ENCODE measurements around the gene AKAP3. TPM values are rescaled to one million over a fixed set of nuclear protein-coding genes. Genes with fewer than 3 reads are reported as not detected.

Gene AKAP3
- total and polyA plus RNA-seq, 2 of the 8 experiments (the other 6 are each of a cell fraction or from before 2014, with no cell fraction given): 0.54 to 1.0 TPM

DNA sequence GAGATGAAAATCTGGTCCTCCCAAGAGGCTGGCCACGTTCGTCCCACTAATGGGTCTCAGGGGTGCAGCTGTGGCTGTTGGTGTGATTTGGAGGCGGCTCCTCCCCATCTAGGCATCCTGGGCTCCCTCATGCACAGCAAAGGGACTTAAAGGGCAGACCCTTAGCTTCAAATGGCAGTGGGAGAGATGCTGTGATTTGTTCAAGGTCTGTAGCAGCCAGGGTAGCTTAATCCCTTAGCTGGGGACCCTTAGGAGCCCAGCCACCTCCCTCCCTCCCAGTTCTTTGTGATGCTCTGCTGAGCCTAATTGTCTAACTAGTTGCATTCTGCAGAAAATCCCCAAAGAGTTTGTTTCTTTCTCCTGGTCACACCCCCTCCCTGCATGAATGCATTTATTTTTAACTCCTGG lies 68.6 kb downstream of the AKAP3 start (continued):
- TF ChIP-seq, protein P1, sequence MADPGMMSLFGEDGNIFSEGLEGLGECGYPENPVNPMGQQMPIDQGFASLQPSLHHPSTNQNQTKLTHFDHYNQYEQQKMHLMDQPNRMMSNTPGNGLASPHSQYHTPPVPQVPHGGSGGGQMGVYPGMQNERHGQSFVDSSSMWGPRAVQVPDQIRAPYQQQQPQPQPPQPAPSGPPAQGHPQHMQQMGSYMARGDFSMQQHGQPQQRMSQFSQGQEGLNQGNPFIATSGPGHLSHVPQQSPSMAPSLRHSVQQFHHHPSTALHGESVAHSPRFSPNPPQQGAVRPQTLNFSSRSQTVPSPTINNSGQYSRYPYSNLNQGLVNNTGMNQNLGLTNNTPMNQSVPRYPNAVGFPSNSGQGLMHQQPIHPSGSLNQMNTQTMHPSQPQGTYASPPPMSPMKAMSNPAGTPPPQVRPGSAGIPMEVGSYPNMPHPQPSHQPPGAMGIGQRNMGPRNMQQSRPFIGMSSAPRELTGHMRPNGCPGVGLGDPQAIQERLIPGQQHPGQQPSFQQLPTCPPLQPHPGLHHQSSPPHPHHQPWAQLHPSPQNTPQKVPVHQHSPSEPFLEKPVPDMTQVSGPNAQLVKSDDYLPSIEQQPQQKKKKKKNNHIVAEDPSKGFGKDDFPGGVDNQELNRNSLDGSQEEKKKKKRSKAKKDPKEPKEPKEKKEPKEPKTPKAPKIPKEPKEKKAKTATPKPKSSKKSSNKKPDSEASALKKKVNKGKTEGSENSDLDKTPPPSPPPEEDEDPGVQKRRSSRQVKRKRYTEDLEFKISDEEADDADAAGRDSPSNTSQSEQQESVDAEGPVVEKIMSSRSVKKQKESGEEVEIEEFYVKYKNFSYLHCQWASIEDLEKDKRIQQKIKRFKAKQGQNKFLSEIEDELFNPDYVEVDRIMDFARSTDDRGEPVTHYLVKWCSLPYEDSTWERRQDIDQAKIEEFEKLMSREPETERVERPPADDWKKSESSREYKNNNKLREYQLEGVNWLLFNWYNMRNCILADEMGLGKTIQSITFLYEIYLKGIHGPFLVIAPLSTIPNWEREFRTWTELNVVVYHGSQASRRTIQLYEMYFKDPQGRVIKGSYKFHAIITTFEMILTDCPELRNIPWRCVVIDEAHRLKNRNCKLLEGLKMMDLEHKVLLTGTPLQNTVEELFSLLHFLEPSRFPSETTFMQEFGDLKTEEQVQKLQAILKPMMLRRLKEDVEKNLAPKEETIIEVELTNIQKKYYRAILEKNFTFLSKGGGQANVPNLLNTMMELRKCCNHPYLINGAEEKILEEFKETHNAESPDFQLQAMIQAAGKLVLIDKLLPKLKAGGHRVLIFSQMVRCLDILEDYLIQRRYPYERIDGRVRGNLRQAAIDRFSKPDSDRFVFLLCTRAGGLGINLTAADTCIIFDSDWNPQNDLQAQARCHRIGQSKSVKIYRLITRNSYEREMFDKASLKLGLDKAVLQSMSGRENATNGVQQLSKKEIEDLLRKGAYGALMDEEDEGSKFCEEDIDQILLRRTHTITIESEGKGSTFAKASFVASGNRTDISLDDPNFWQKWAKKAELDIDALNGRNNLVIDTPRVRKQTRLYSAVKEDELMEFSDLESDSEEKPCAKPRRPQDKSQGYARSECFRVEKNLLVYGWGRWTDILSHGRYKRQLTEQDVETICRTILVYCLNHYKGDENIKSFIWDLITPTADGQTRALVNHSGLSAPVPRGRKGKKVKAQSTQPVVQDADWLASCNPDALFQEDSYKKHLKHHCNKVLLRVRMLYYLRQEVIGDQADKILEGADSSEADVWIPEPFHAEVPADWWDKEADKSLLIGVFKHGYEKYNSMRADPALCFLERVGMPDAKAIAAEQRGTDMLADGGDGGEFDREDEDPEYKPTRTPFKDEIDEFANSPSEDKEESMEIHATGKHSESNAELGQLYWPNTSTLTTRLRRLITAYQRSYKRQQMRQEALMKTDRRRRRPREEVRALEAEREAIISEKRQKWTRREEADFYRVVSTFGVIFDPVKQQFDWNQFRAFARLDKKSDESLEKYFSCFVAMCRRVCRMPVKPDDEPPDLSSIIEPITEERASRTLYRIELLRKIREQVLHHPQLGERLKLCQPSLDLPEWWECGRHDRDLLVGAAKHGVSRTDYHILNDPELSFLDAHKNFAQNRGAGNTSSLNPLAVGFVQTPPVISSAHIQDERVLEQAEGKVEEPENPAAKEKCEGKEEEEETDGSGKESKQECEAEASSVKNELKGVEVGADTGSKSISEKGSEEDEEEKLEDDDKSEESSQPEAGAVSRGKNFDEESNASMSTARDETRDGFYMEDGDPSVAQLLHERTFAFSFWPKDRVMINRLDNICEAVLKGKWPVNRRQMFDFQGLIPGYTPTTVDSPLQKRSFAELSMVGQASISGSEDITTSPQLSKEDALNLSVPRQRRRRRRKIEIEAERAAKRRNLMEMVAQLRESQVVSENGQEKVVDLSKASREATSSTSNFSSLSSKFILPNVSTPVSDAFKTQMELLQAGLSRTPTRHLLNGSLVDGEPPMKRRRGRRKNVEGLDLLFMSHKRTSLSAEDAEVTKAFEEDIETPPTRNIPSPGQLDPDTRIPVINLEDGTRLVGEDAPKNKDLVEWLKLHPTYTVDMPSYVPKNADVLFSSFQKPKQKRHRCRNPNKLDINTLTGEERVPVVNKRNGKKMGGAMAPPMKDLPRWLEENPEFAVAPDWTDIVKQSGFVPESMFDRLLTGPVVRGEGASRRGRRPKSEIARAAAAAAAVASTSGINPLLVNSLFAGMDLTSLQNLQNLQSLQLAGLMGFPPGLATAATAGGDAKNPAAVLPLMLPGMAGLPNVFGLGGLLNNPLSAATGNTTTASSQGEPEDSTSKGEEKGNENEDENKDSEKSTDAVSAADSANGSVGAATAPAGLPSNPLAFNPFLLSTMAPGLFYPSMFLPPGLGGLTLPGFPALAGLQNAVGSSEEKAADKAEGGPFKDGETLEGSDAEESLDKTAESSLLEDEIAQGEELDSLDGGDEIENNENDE (IDR thresholded peaks at IDR 0.05; ENCODE audit: insufficient replicate concordance, low read length): no peak
- TF ChIP-seq KDM1A (IDR thresholded peaks at IDR 0.05; ENCODE audit: borderline replicate concordance, low read length) (no peak), EZH2 (IDR thresholded peaks at IDR 0.05; ENCODE audit: low read depth, low read length, severe bottlenecking) (no peak), POLR2A (IDR thresholded peaks at IDR 0.05; ENCODE audit: control extremely low read depth in 1 of 2, low read depth in 2 of 2, low read length in 2 of 2) (no peak), SUZ12 (IDR thresholded peaks at IDR 0.05; ENCODE audit: low read length) (no peak), KDM4A (IDR thresholded peaks at IDR 0.05; ENCODE audit: low read depth, low read length, severe bottlenecking) (no peak), EP300 (IDR thresholded peaks at IDR 0.05; ENCODE audit: borderline replicate concordance in 1 of 2, low read depth in 2 of 2, low read length in 2 of 2) (no peak), MAFK (IDR thresholded peaks at IDR 0.05; ENCODE audit: low read depth, low read length) (no peak), CEBPB (IDR thresholded peaks at IDR 0.05; ENCODE audit: low read depth, low read length) (no peak), TAF7 (optimal IDR thresholded peaks at IDR 0.05; ENCODE audit: borderline replicate concordance, low read depth, low read length) (no peak)
